Measurements from ENCODE around the gene MLX. TPM values are rescaled to one million over a fixed set of nuclear protein-coding genes. Genes with fewer than 3 reads are reported as not detected.

MLX gene
- total and polyA plus RNA-seq, 2 of the 8 experiments (the other 6 are each of a cell fraction or from before 2014, with no cell fraction given), result 27.0 to 27.5 TPM

- CTCF ChIA-PET (ENCODE audit: partially characterized antibody), result interaction anchor here (0.6 to 5.8 kb wide), 22 partner anchors 9 to 216 kb away, joined by 3 to 69 read pairs (median 5); partner anchors contain the start of gene CAVIN1
- Histone ChIP-seq H2BK15ac (ENCODE audit: low read length) (no peak overlapping the region), H3K56ac (replicated peaks; ENCODE audit: insufficient read length, low read depth, low read length) (no peak overlapping the region), H2BK20ac (ENCODE audit: low read length) (no peak overlapping the region), H3K18ac (ENCODE audit: extremely low read depth, low read length) (no peak overlapping the region), H3K79me1 (ENCODE audit: low read depth, low read length) (no peaks in the 10 kb centered on the region), H3K27me3 (replicated peaks in 1 of 4; ENCODE audit: control insufficient read depth in 3 of 4, extremely low read depth in 1 of 4, insufficient read depth in 3 of 4, low read length in 3 of 4) (no peaks in the 10 kb centered on the region; a peak in 3 of 7 replicates), H4K91ac (replicated peaks; ENCODE audit: insufficient read length, low read length) (no peak overlapping the region), H3K9me3 (ENCODE audit: insufficient read depth in 2 of 2, low read depth in 1 of 2, low read length in 1 of 2) (no peaks in the 10 kb centered on the region), H3K36me3 (ENCODE audit: control insufficient read depth in 2 of 4, insufficient read depth in 4 of 4, low read length in 3 of 4) (peaks cover 3 to 9% (median 5%) of the 10 kb centered on the region in 4 experiments; a peak in 5 of 8 replicates), H3K23me2 (ENCODE audit: low read depth, low read length) (no peaks in the 10 kb centered on the region), H3K9ac (replicated peaks in 1 of 4; ENCODE audit: extremely low read depth in 1 of 4, low read depth in 3 of 4, low read length in 3 of 4) (no peak overlapping the region), H2AFZ (ENCODE audit: low read length) (no peak overlapping the region), H4K8ac (ENCODE audit: extremely low read depth, insufficient read depth, low read length) (no peak overlapping the region), H2BK120ac (replicated peaks; ENCODE audit: low read depth, low read length) (no peak overlapping the region), H3K14ac (ENCODE audit: insufficient read length) (no peak overlapping the region), H3K4ac (replicated peaks; ENCODE audit: insufficient read length, low read depth, low read length) (no peak overlapping the region), H3K4me2 (ENCODE audit: insufficient read depth in 1 of 2, low read depth in 2 of 2, low read length in 2 of 2) (peak overlapping the region; percentile 29 to 44; a peak in 2 of 4 replicates), H3K27ac (ENCODE audit: low read depth, low read length) (no peak overlapping the region), H4K5ac (ENCODE audit: insufficient read length, low read depth, low read length) (no peak overlapping the region), H2BK12ac (ENCODE audit: low read depth, low read length) (no peak overlapping the region), H3K79me2 (ENCODE audit: control insufficient read depth in 1 of 2, insufficient read depth in 2 of 2, low read length in 2 of 2) (no peaks in the 10 kb centered on the region), H2AK5ac (ENCODE audit: low read depth, low read length) (no peak overlapping the region), H2BK5ac (ENCODE audit: low read depth, low read length) (no peak overlapping the region), H3K4me1 (replicated peaks in 1 of 4; ENCODE audit: control insufficient read depth in 3 of 4, insufficient read depth in 4 of 4, low read length in 3 of 4) (peaks cover 6 to 18% (median 15%) of the 10 kb centered on the region in 4 experiments), H3K23ac (ENCODE audit: insufficient read length) (no peak overlapping the region), H4K20me1 (replicated peaks in 1 of 2; ENCODE audit: control insufficient read depth in 1 of 2, insufficient read depth in 2 of 2, low read length in 2 of 2) (peaks cover 2 to 7% of the 10 kb centered on the region in 2 experiments), H3K4me3 (ENCODE audit: extremely low read depth in 1 of 4, insufficient read depth in 2 of 4, low read depth in 3 of 4, low read length in 4 of 4) (no peak overlapping the region)
- DNase-seq (ENCODE audit: low read depth in 1 of 2, low spot score in 2 of 2), result peak in 1 of 2 experiments; percentile 55
- POLR2A ChIA-PET (ENCODE audit: partially characterized antibody), result interaction anchor here (0.6 to 2.2 kb wide), 6 partner anchors 16 to 503 kb away, joined by 3 to 14 read pairs (median 6); partner anchors contain the start of genes DNAJC7 and NAGLU
- TF ChIP-seq CTCF (IDR thresholded peaks at IDR 0.05; ENCODE audit: control extremely low read depth in 1 of 3, insufficient read depth in 1 of 3, low read depth in 1 of 3, low read length in 3 of 3) (peak; percentile 11 to 48 (median 46); a peak in 3 of 4 replicates), ZNF274 (IDR thresholded peaks at IDR 0.05; ENCODE audit: borderline replicate concordance, extremely low read depth, low read length) (no peak)
- WGBS, 2 experiments (ENCODE audit: extremely low coverage in 1 of 2, insufficient coverage in 1 of 2, insufficient read length in 1 of 2, insufficient replicate concordance in 2 of 2, low coverage in 1 of 2, low lambda C conversion rate in 2 of 2, missing lambda C conversion rate in 1 of 2), result 74% methylated on average over 9 of the region's 9 CpGs; no CpG with 5 or more reads in 1 of the 2 experiments
- FAIRE-seq, result no peak
Measured at GRCh38 chr17:42520540-42520951, 46.4 kb upstream of the MLX start.
